Brain microvascular endothelial cell (primary cell): ENCODE measurements around the gene PPFIA4.
"Not testable (repeated sequence)": the region's sequence is repeated elsewhere in the genome, so short reads cannot be mapped to it uniquely, and the experiment has no call there.

Experiments used
- DNase-seq: peaks from one replicate; pipeline ENCODE4 v3.0.0-alpha.2; 2020
- H3K27ac ChIP-seq: fragments of 250-450 bp; sonication (Bioruptor Pico); 2 replicates; pipeline ENCODE4 v1.5.1; 2020; ENCODE audit warnings: mild to moderate bottlenecking, moderate library complexity
- H3K27me3 ChIP-seq: fragments of 250-450 bp; sonication (Bioruptor Pico); replicated peaks from 2 replicates; pipeline ENCODE4 v1.5.1; 2020; ENCODE audit warnings: mild to moderate bottlenecking
- H3K36me3 ChIP-seq: fragments of 250-450 bp; sonication (Bioruptor Pico); replicated peaks from 2 replicates; pipeline ENCODE4 v1.5.1; 2020; ENCODE audit warnings: mild to moderate bottlenecking
- H3K4me3 ChIP-seq: 2 replicates; pipeline ENCODE4 v1.5.1; 2011; ENCODE audit warnings: low read depth, mild to moderate bottlenecking, control low read depth, low read length, moderate library complexity
- in situ Hi-C: cut with HindIII; loops from 2 replicates; pipeline ENCODE4 v1.10.0; 2017; ENCODE audit warnings: low sequenced_read_pairs, low pct_ligation_motif_present
- TF ChIP-seq, protein P1 (sequence below): IDR thresholded peaks from 2 replicates; pipeline ENCODE4 v1.5.1; 2011; ENCODE audit warnings: low read depth, mild to moderate bottlenecking, moderate library complexity, low read length, control low read depth, inconsistent platforms; ENCODE audit errors: missing control alignments

PPFIA4 gene

DNA sequence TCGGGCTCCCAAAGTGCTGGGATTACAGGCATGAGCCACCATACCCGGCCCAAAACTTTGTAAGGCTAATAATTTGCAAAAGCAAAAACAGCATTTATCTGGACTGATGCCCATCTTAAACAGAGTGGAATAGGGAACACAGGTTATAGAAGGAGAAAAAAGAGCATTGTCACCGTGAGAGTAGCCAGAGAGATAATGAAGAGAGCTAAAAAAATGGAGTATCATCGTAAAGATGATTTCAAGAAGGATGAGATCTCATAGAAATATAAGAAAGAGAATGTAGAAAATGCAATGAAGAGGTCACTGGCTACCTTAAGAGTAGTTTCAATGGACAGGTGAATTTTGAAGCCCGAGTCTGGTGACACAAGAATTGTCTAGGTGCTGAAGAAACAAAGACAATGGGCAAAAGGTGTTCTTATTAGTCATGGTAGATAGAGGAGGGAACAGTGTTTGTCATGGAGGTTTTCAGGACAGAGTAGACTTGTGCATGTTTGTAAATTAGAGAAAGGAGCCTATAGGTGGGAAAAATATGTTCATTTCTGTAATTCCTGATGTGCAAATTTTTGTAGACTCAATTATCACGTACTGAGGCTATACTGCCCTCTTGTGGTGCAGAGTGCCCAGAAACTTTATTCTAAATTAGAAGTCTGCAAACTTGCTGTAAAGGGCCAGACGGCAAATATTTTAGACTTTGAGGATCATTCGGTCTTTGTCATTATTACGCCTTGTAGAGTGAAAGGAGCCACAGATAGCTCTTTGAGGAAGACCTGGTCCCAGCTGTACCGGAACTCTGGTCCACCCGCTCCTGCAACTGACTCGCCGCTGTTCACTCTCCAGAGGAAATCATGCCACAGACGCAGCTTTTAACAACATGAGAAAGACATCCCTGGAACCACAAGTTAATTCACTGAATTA lies 27.2 kb upstream of the PPFIA4 start:
- DNase-seq: peak; percentile 62
- Histone ChIP-seq H3K4me3 (no peak overlapping the region), H3K27ac (no peak overlapping the region), H3K27me3 (peaks cover 15% of the 10 kb centered on the region), H3K36me3 (no peaks in the 10 kb centered on the region)
- TF ChIP-seq, protein P1, sequence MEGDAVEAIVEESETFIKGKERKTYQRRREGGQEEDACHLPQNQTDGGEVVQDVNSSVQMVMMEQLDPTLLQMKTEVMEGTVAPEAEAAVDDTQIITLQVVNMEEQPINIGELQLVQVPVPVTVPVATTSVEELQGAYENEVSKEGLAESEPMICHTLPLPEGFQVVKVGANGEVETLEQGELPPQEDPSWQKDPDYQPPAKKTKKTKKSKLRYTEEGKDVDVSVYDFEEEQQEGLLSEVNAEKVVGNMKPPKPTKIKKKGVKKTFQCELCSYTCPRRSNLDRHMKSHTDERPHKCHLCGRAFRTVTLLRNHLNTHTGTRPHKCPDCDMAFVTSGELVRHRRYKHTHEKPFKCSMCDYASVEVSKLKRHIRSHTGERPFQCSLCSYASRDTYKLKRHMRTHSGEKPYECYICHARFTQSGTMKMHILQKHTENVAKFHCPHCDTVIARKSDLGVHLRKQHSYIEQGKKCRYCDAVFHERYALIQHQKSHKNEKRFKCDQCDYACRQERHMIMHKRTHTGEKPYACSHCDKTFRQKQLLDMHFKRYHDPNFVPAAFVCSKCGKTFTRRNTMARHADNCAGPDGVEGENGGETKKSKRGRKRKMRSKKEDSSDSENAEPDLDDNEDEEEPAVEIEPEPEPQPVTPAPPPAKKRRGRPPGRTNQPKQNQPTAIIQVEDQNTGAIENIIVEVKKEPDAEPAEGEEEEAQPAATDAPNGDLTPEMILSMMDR: peak; percentile 76
- in situ Hi-C loops: no loop called here

DNA sequence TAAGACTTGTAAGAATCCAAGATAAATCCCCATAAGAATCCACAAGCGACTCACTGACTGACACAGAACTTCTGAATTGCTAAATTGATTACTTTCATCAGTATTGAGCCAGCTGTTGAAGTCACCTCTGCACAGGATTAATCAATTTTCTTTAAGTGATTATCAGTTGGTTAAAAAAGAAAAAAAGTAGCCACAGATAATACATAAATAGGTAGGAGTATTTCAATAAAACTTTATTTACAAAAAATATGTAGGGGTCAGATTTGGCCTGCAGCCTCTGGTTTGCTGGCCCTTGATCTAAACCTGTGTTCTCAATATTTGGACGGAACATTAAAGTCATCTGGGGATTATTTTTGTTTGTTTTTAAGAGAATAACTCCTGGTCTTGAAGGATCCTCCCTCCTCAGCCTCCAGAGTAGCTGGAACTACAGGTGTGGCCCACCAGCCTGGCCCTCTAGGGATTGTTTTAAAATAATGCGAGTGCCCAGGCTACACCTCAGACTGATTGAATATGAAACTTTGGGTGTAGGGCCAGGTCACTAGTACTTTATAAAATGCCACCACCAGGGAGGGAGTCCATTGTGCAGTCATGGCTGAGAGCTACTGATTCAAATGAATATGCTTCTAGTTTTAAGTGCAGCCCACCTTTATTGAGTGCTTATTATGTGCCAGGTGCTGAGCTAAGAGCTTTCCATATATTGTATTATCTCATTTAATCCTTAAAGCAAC lies 25.9 kb upstream of the PPFIA4 start:
- H3K27ac ChIP-seq: no peak overlapping the region
- no peak for DNase-seq
- TF ChIP-seq, protein P1: no peak
- H3K27me3 ChIP-seq: peaks cover 15% of the 10 kb centered on the region
- in situ Hi-C loops: no loop called here
- no peaks in the 10 kb centered on the region for H3K36me3 ChIP-seq
- no peak overlapping the region for H3K4me3 ChIP-seq

DNA sequence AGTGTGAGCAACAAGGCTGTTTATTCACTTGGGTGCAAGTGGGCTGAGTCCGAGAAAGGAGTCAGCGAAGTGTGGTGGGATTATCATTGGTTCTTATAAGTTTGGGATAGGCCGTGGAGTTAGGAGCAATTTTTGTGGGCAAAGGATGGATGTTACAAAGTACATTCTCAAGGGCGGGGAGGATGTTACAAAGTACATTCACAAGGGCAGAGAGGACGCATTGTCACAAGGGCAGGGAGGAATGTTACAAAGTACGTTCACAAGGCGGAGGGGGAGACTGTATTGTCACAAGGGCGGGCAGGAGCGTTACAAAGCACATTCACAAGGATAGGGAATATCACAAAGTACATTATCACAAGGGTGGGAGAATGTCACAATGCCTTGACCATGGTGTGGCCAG lies 24.3 kb upstream of the PPFIA4 start:
- in situ Hi-C loops: no loop called here
- no peak for DNase-seq
- H3K4me3 ChIP-seq: no peak overlapping the region
- no peak overlapping the region for H3K27ac ChIP-seq
- no peaks in the 10 kb centered on the region for H3K36me3 ChIP-seq
- TF ChIP-seq, protein P1: no peak
- peaks cover 12% of the 10 kb centered on the region for H3K27me3 ChIP-seq

DNA sequence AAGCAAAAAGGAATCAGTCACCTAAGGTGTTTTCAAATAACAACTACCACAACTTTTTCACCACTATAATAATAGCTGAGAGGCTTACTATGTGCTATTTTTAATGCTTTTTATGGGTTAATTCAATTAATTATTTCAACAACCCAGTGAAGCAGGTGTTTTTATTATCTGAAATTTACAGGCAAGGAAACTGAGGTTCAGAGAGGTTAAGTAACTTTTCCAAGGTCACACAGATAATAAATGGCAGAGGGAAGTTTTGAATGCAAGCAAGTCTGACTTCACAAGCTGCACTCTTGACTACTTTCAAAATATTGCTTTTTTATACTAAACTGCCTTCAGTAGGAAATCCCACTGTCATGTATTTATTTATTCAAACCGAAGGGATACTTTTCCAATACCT lies 23.3 kb upstream of the PPFIA4 start:
- no peak for DNase-seq
- no peaks in the 10 kb centered on the region for H3K36me3 ChIP-seq
- H3K27me3 ChIP-seq: peaks cover 5% of the 10 kb centered on the region
- no peak overlapping the region for H3K27ac ChIP-seq
- H3K4me3 ChIP-seq: no peak overlapping the region
- in situ Hi-C loops: no loop called here
- TF ChIP-seq, protein P1: no peak

DNA sequence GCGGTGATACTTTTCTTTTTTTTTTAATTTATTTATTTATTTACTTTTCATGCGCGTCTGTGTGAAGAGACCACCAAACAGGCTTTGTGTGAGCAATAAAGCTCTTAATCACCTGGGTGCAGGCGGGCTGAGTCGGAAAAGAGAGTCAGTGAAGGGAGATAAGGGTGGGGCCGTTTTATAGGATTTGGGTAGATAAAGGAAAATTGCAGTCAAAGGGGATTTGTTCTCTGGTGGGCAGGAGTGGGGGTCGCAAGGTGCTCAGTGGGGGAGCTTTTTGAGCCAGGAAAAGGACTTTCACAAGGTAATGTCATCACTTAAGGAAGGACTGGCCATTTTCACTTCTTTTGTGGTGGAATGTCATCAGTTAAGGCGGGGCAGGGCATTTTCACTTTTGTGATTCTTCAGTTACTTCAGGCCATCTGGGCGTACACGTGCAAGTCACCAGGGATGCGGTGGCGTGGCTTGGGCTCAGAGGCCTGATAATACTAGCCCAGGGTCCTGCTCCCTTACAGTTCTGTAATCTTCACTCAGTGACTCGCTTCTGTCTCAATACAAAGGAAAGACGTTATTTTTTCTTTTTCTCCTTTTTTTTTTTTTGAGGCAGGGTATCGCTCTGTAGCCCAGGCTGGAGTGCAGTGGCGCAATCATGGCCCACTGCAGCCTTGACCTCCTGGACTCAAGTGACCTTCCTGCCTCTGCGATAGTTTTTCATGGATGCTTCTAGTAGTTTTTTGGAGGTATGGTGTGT lies 20.7 kb upstream of the PPFIA4 start:
- H3K4me3 ChIP-seq, H3K27ac ChIP-seq, in situ Hi-C loops, H3K27me3 ChIP-seq, DNase-seq, H3K36me3 ChIP-seq: not testable (repeated sequence)
